Testis (tissue), 2 donors: ENCODE results near the gene ALKBH1.

Source experiments
- POLR2A ChIP-seq: fragments of 450-650 bp; IDR thresholded peaks from one replicate; pipeline ENCODE4 v1.6.1; 2017; ENCODE audit warnings: antibody characterized with exemption, mild to moderate bottlenecking, moderate library complexity
- TF ChIP-seq, protein P1 (sequence below), 3 experiments: fragments of 450-650 bp in 2 of 3; fragments of 200-600 bp in 1 of 3; sonication (generic) in 1 of 3; IDR thresholded peaks; one replicate each; pipeline ENCODE4 v1.5.1; 2016 to 2019; ENCODE audit warnings: antibody characterized with exemption in 3 of 3, mild to moderate bottlenecking in 2 of 3, moderate library complexity in 1 of 3

- TF ChIP-seq, protein P1, sequence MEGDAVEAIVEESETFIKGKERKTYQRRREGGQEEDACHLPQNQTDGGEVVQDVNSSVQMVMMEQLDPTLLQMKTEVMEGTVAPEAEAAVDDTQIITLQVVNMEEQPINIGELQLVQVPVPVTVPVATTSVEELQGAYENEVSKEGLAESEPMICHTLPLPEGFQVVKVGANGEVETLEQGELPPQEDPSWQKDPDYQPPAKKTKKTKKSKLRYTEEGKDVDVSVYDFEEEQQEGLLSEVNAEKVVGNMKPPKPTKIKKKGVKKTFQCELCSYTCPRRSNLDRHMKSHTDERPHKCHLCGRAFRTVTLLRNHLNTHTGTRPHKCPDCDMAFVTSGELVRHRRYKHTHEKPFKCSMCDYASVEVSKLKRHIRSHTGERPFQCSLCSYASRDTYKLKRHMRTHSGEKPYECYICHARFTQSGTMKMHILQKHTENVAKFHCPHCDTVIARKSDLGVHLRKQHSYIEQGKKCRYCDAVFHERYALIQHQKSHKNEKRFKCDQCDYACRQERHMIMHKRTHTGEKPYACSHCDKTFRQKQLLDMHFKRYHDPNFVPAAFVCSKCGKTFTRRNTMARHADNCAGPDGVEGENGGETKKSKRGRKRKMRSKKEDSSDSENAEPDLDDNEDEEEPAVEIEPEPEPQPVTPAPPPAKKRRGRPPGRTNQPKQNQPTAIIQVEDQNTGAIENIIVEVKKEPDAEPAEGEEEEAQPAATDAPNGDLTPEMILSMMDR (IDR thresholded peaks at IDR 0.05) = no peak
- no peak for TF ChIP-seq POLR2A
These were observed 13.6 kb upstream of the ALKBH1 start for GRCh38 chr14:77721437-77721836.
